DND-41 (cell line): ENCODE measurements around the gene PFKFB2.

Experiments
- ATAC-seq: fragments of 200-7000 bp; cut with Tn5 transposase; 3 replicates; pipeline ENCODE4 v1.9.1; 2021; ENCODE audit warnings: low read depth; ENCODE audit not compliant: insufficient read depth
- DNase-seq: peaks from one replicate; pipeline ENCODE4 v3.0.0-alpha.2; 2020
- H2AFZ ChIP-seq: 2 replicates; pipeline ENCODE4 v1.6.0; 2012; ENCODE audit warnings: low read depth, low read length
- H3K27ac ChIP-seq: 2 replicates; pipeline ENCODE4 v1.5.1; 2012; ENCODE audit warnings: low read length, inconsistent platforms
- H3K27me3 ChIP-seq: fragments of 200-600 bp; sonication (generic); 2 replicates; pipeline ENCODE4 v1.6.0; 2012; ENCODE audit warnings: low read length, mild to moderate bottlenecking, inconsistent platforms; ENCODE audit not compliant: insufficient read depth, poor library complexity
- H3K36me3 ChIP-seq: 2 replicates; pipeline ENCODE4 v1.5.1; 2012; ENCODE audit warnings: low read length, inconsistent platforms; ENCODE audit not compliant: insufficient read depth
- H3K4me1 ChIP-seq: 2 replicates; pipeline ENCODE4 v1.5.1; 2012; ENCODE audit warnings: mild to moderate bottlenecking, low read length; ENCODE audit not compliant: insufficient read depth
- H3K4me2 ChIP-seq: 2 replicates; pipeline ENCODE4 v1.6.0; 2012; ENCODE audit warnings: mild to moderate bottlenecking, moderate library complexity, low read length, inconsistent platforms; ENCODE audit not compliant: insufficient read depth
- H3K4me3 ChIP-seq, 2 experiments: fragments of 200-600 bp in 1 of 2; shearing (Covaris generic) in 1 of 2; 2 replicates each; pipeline ENCODE4 v1.5.1; 2012 to 2016; ENCODE audit warnings: inconsistent platforms in 2 of 2, low read length in 2 of 2, mild to moderate bottlenecking in 2 of 2, low read depth in 1 of 2, moderate library complexity in 1 of 2
- H3K79me2 ChIP-seq: 2 replicates; pipeline ENCODE4 v1.6.0; 2012; ENCODE audit warnings: low read length, inconsistent platforms; ENCODE audit not compliant: insufficient read depth
- H3K9ac ChIP-seq: 2 replicates; pipeline ENCODE4 v1.6.0; 2012; ENCODE audit warnings: low read depth, mild to moderate bottlenecking, inconsistent platforms, low read length, moderate library complexity
- H3K9me3 ChIP-seq: 2 replicates; pipeline ENCODE4 v1.5.1; 2012; ENCODE audit warnings: low read length, moderate library complexity, mild to moderate bottlenecking, inconsistent platforms; ENCODE audit not compliant: insufficient read depth, severe bottlenecking
- H4K20me1 ChIP-seq: 2 replicates; pipeline ENCODE4 v1.6.0; 2012; ENCODE audit warnings: low read length; ENCODE audit not compliant: insufficient read depth
- CTCF ChIP-seq: IDR thresholded peaks from 2 replicates; pipeline ENCODE4 v1.5.1; 2012; ENCODE audit warnings: borderline replicate concordance, low read length, moderate library complexity, mild to moderate bottlenecking; ENCODE audit not compliant: poor library complexity, severe bottlenecking; ENCODE audit errors: extremely low read depth
- EZH2 ChIP-seq: IDR thresholded peaks from 3 replicates; pipeline ENCODE4 v1.6.1; 2012; ENCODE audit warnings: borderline replicate concordance, low read depth, mild to moderate bottlenecking, moderate library complexity, low read length, inconsistent platforms; ENCODE audit not compliant: severe bottlenecking

Gene PFKFB2

DNA sequence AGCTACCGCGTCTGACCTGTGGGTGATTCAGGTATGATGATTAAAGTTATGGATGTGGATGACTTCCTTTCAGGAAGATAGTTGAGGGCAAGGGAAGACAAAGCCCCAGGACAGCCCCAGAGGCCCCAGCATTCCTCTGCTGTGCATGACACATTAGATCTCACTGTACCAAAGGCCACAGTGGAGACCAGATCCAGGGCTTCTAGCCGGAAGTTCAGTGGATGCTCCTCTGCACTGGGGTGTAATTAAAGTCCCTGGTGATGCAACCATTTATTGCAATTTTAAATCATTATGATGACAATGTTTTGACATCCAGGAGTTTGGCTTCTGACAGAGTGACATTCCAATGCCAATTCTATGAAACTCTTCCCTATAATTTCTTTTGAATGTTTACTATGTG is 55.9 kb downstream of the PFKFB2 start:
- Histone ChIP-seq H3K27ac (no peak overlapping the region), H3K36me3 (no peaks in the 10 kb centered on the region), H3K79me2 (no peaks in the 10 kb centered on the region), H3K4me3 (no peak overlapping the region), H2AFZ (no peak overlapping the region), H3K4me2 (no peak overlapping the region), H3K9me3 (no peaks in the 10 kb centered on the region), H3K27me3 (no peaks in the 10 kb centered on the region), H3K9ac (no peak overlapping the region), H4K20me1 (no peaks in the 10 kb centered on the region), H3K4me1 (no peaks in the 10 kb centered on the region)
- no peak for DNase-seq
- no peak for TF ChIP-seq EZH2
- TF ChIP-seq CTCF, result no peak
- ATAC-seq, result no peak

- DNase-seq, result no peak
- H2AFZ ChIP-seq, result no peak overlapping the region
- no peaks in the 10 kb centered on the region for H3K79me2 ChIP-seq
- no peak for ATAC-seq
- H3K9ac ChIP-seq, result no peak overlapping the region
- TF ChIP-seq CTCF, result no peak
- no peak for TF ChIP-seq EZH2
- no peak overlapping the region for H3K4me3 ChIP-seq
- H3K4me2 ChIP-seq, result no peak overlapping the region
- no peak overlapping the region for H3K27ac ChIP-seq
- no peaks in the 10 kb centered on the region for H4K20me1 ChIP-seq
- H3K9me3 ChIP-seq, result no peaks in the 10 kb centered on the region
- H3K27me3 ChIP-seq, result no peaks in the 10 kb centered on the region
- no peaks in the 10 kb centered on the region for H3K4me1 ChIP-seq
- H3K36me3 ChIP-seq, result no peaks in the 10 kb centered on the region
Measured at GRCh38 chr1:207112616-207113296, 59.7 kb downstream of the PFKFB2 start.

DNA sequence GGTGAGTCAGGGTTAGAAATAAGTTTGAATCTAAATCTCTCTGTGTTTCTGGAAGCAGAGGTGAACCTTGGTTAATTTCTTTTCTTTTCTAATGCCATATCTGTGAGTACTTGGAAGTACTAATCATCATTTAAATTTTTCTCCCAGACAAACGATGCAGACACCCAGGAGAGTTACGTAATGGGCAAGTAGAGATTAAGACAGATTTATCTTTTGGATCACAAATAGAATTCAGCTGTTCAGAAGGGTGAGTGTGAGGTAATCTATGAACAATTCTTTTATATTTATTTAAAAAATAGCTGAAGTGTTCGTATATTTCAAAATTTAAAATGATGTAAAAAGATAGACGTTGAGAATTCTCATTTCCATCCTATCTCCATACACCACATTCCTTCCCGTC is 62.2 kb downstream of the PFKFB2 start:
- ATAC-seq, result no peak
- Histone ChIP-seq H3K36me3 (no peaks in the 10 kb centered on the region), H2AFZ (no peak overlapping the region), H3K4me1 (no peaks in the 10 kb centered on the region), H3K27ac (no peak overlapping the region), H3K27me3 (no peaks in the 10 kb centered on the region), H3K4me2 (no peak overlapping the region), H3K79me2 (no peaks in the 10 kb centered on the region), H3K9me3 (no peaks in the 10 kb centered on the region), H3K9ac (no peak overlapping the region), H4K20me1 (no peaks in the 10 kb centered on the region), H3K4me3 (no peak overlapping the region)
- TF ChIP-seq CTCF (no peak), EZH2 (no peak)
- DNase-seq, result no peak
